Measurements from ENCODE around the gene TUBB4B. TPM values are rescaled to one million over a fixed set of nuclear protein-coding genes. Genes with fewer than 3 reads are reported as not detected.
A peak's percentile ranks its signal among the peaks of the same experiment; 100 is the strongest.
"Not testable (repeated sequence)": the region's sequence is repeated elsewhere in the genome, so short reads cannot be mapped to it uniquely, and the experiment has no call there.

The TUBB4B gene
- total RNA-seq, 1 experiment from 2014 or later, result 180 TPM

- BruUV-seq (replicated peaks), result no TSS peak
- no peaks in the 10 kb centered on the region for H3K9me3 Mint-ChIP-seq (ENCODE audit: unreplicated experiment)
- DNase-seq (ENCODE audit: unreplicated experiment), result no peak
- CTCF ChIA-PET, result interaction anchor here (0.6 to 1.3 kb wide), 7 partner anchors 10 to 562 kb away, joined by 3 to 13 read pairs (median 5); no protein-coding TSS in a partner anchor
- POLR2A ChIA-PET, result interaction anchor here (1.8 to 5.6 kb wide), 2 partner anchors 13 to 33 kb away, joined by 6 to 118 read pairs; partner anchors contain the start of gene TUBB4B
- H3K36me3 Mint-ChIP-seq (ENCODE audit: insufficient read depth, unreplicated experiment), result peaks cover 54% of the 10 kb centered on the region
- intact Hi-C loops (cut with micrococcal nuclease), result no loop called here
- peaks cover 4% of the 10 kb centered on the region for H3K4me1 Mint-ChIP-seq (ENCODE audit: insufficient read depth, unreplicated experiment)
- no peak overlapping the region for H3K27ac Mint-ChIP-seq (ENCODE audit: low read depth, unreplicated experiment)
- no peaks in the 10 kb centered on the region for H3K27me3 Mint-ChIP-seq (ENCODE audit: insufficient read depth, unreplicated experiment)
- peak overlapping the region; percentile 82 for H3K4me3 Mint-ChIP-seq (ENCODE audit: unreplicated experiment)
- no peak for TF ChIP-seq CTCF (IDR thresholded peaks at IDR 0.05; ENCODE audit: unreplicated experiment)
Observed at GRCh38 chr9:137256856-137257255, 15.8 kb downstream of the TUBB4B start.

GRCh38 chr9:137262173-137262908 is 21.3 kb downstream of the TUBB4B start:
- ChIA-PET POLR2A (interaction anchor here (0.6 to 1.9 kb wide), 2 partner anchors 22 to 45 kb away, joined by 3 to 9 read pairs; partner anchors contain the start of gene TUBB4B), CTCF (interaction anchor here (0.6 to 1.1 kb wide), 3 partner anchors 12 to 47 kb away, joined by 3 to 4 read pairs (median 3); no protein-coding TSS in a partner anchor)
- H3K27ac Mint-ChIP-seq (ENCODE audit: low read depth, unreplicated experiment); BruUV-seq (replicated peaks); H3K4me3 Mint-ChIP-seq (ENCODE audit: unreplicated experiment); H3K4me1 Mint-ChIP-seq (ENCODE audit: insufficient read depth, unreplicated experiment); intact Hi-C loops (cut with micrococcal nuclease); H3K9me3 Mint-ChIP-seq (ENCODE audit: unreplicated experiment); H3K27me3 Mint-ChIP-seq (ENCODE audit: insufficient read depth, unreplicated experiment): not testable (repeated sequence)
- DNase-seq (ENCODE audit: unreplicated experiment), result peak; percentile 36
- peak; percentile 31 for TF ChIP-seq CTCF (IDR thresholded peaks at IDR 0.05; ENCODE audit: unreplicated experiment)
- peaks cover 60% of the 10 kb centered on the region for H3K36me3 Mint-ChIP-seq (ENCODE audit: insufficient read depth, unreplicated experiment)

GRCh38 chr9:137262909-137263285 is 21.8 kb downstream of the TUBB4B start:
- no peaks in the 10 kb centered on the region for H3K9me3 Mint-ChIP-seq (ENCODE audit: unreplicated experiment)
- H3K27me3 Mint-ChIP-seq (ENCODE audit: insufficient read depth, unreplicated experiment), result no peaks in the 10 kb centered on the region
- no peak overlapping the region for H3K27ac Mint-ChIP-seq (ENCODE audit: low read depth, unreplicated experiment)
- peaks cover 55% of the 10 kb centered on the region for H3K36me3 Mint-ChIP-seq (ENCODE audit: insufficient read depth, unreplicated experiment)
- ChIA-PET CTCF (interaction anchor here (0.6 to 1.1 kb wide), 2 partner anchors 12 to 91 kb away, joined by 3 read pairs; no protein-coding TSS in a partner anchor), POLR2A (interaction anchor here (0.5 kb wide), 1 partner anchor 9 kb away, joined by 3 read pairs; no protein-coding TSS in a partner anchor)
- intact Hi-C loops (cut with micrococcal nuclease), result no loop called here
- DNase-seq (ENCODE audit: unreplicated experiment), result no peak
- peaks cover 5% of the 10 kb centered on the region for H3K4me1 Mint-ChIP-seq (ENCODE audit: insufficient read depth, unreplicated experiment)
- TF ChIP-seq CTCF (IDR thresholded peaks at IDR 0.05; ENCODE audit: unreplicated experiment), result no peak
- BruUV-seq (replicated peaks), result no TSS peak
- H3K4me3 Mint-ChIP-seq (ENCODE audit: unreplicated experiment), result no peak overlapping the region

GRCh38 chr9:137263506-137263905 is 22.4 kb downstream of the TUBB4B start:
- no peak overlapping the region for H3K4me3 Mint-ChIP-seq (ENCODE audit: unreplicated experiment)
- no peaks in the 10 kb centered on the region for H3K9me3 Mint-ChIP-seq (ENCODE audit: unreplicated experiment)
- no peak for TF ChIP-seq CTCF (IDR thresholded peaks at IDR 0.05; ENCODE audit: unreplicated experiment)
- intact Hi-C loops (cut with micrococcal nuclease), result no loop called here
- no peaks in the 10 kb centered on the region for H3K27me3 Mint-ChIP-seq (ENCODE audit: insufficient read depth, unreplicated experiment)
- peaks cover 49% of the 10 kb centered on the region for H3K36me3 Mint-ChIP-seq (ENCODE audit: insufficient read depth, unreplicated experiment)
- H3K4me1 Mint-ChIP-seq (ENCODE audit: insufficient read depth, unreplicated experiment), result peaks cover 7% of the 10 kb centered on the region
- no TSS peak for BruUV-seq (replicated peaks)
- no peak overlapping the region for H3K27ac Mint-ChIP-seq (ENCODE audit: low read depth, unreplicated experiment)
- DNase-seq (ENCODE audit: unreplicated experiment), result no peak
- POLR2A ChIA-PET, result interaction anchor here (0.5 kb wide), 1 partner anchor 8 kb away, joined by 3 read pairs; no protein-coding TSS in a partner anchor
- CTCF ChIA-PET, result interaction anchor here (0.6 to 1.1 kb wide), 3 partner anchors 11 to 196 kb away, joined by 3 to 4 read pairs (median 3); no protein-coding TSS in a partner anchor

Measured in MCF 10A (cell line).